DOHH2 (cell line): ENCODE results near the gene LRMDA.

Experiments used
- CTCF ChIP-seq: fragments of 200-600 bp; sonication (generic); IDR thresholded peaks from one replicate; pipeline ENCODE4 v1.5.1; 2014; ENCODE audit warnings: antibody characterized with exemption, mild to moderate bottlenecking, low read depth, low read length; ENCODE audit not compliant: poor library complexity, severe bottlenecking
- EZH2phosphoT487 ChIP-seq: fragments of 200-600 bp; sonication (generic); IDR thresholded peaks from 2 replicates; pipeline ENCODE4 v1.6.1; 2017; ENCODE audit warnings: borderline replicate concordance, mild to moderate bottlenecking, antibody characterized with exemption, low read length, moderate library complexity, mixed read lengths

- TF ChIP-seq CTCF: no peak
- no peak for TF ChIP-seq EZH2phosphoT487
Measured at GRCh38 chr10:75592791-75593643, 161.6 kb downstream of the LRMDA start.
